T-helper 17 cell (primary cell): ENCODE results near the gene PECR. TPM values are rescaled to one million over a fixed set of nuclear protein-coding genes. Genes with fewer than 3 reads are reported as not detected.
A peak's percentile ranks its signal among the peaks of the same experiment; 100 is the strongest.

ENCODE experiments used
- ATAC-seq: fragments of 150-1000 bp; cut with Tn5 transposase; 2 replicates; pipeline ENCODE4 v1.10.0; 2021; ENCODE audit warnings: mild to moderate bottlenecking, moderate library complexity
- DNase-seq, 3 donors: peaks; one replicate each; pipeline versions ENCODE4 v3.0.0 to v3.0.0-alpha.2; 2020 to 2021
- H3K9me3 ChIP-seq: one replicate; pipeline ENCODE4 v1.7.0; 2013; ENCODE audit warnings: low read length, mild to moderate bottlenecking; ENCODE audit not compliant: control insufficient read depth, poor library complexity, severe bottlenecking
- H3K27ac Mint-ChIP-seq: one replicate; pipeline ENCODE4 v1.8.0; 2022; ENCODE audit warnings: mild to moderate bottlenecking, moderate library complexity, mixed read lengths
- H3K27me3 Mint-ChIP-seq: one replicate; pipeline ENCODE4 v1.8.0; 2022; ENCODE audit warnings: mixed read lengths
- H3K36me3 Mint-ChIP-seq: one replicate; pipeline ENCODE4 v1.8.0; 2022; ENCODE audit warnings: low read depth, mixed read lengths
- H3K4me1 Mint-ChIP-seq: one replicate; pipeline ENCODE4 v1.8.0; 2022; ENCODE audit warnings: mild to moderate bottlenecking, mixed read lengths
- H3K4me3 Mint-ChIP-seq: one replicate; pipeline ENCODE4 v1.8.0; 2022; ENCODE audit warnings: mild to moderate bottlenecking, moderate library complexity, mixed read lengths
- total RNA-seq, 4 donors: library from RNA in 2 of 4; stranded (reverse) in 2 of 4; gene quantifications; one replicate each; pipeline ENCODE4 v1.2.3 and lab custom pipeline; 2022 to 2026

PECR gene
- total RNA-seq, 2 donors from 2014 or later: 16.9 to 18.7 TPM

DNA sequence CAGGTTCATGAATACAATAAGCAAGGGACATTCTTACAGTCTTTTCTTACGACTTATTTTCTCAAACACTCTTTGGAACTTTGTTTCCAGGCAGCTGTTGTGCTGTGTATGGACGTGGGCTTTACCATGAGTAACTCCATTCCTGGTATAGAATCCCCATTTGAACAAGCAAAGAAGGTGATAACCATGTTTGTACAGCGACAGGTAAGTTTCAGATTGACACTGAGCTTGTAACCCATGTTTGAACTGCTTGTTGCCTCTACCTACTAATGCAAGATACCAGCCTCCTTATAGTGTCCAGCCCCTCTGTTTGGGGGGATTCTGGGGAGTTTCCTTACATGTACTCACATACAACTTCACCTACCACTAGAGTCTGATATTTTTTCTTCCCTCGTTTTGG is 31.3 kb upstream of the PECR start:
- Mint-ChIP-seq H3K4me3 (peak overlapping the region; percentile 33), H3K27ac (peak overlapping the region; percentile 100), H3K27me3 (no peaks in the 10 kb centered on the region), H3K4me1 (peaks cover 56% of the 10 kb centered on the region), H3K36me3 (peaks cover 11% of the 10 kb centered on the region)
- ATAC-seq: no peak
- no peak for DNase-seq
- H3K9me3 ChIP-seq: no peaks in the 10 kb centered on the region

DNA sequence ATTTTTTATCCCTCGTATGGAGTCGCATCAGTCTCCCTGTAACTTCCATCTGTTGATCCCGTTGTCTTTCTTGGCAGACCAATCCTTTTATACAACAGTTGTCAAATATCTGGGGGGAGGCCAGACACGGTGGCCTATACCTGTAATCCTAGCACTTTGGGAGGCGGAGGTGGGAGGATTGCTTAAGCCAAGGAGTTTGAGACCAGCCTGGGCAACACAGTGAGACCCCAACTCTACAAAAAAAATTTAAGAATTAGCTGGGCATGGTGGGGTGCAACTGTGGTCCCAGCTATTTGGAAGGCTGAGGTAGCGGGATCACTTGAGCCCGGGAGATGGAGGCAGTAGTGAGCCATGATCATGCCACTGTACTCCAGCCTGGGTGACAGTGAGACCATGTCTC is 29.5 kb upstream of the PECR start:
- Mint-ChIP-seq H3K27ac (peak overlapping the region; percentile 100), H3K36me3 (peaks cover 9% of the 10 kb centered on the region), H3K4me3 (no peak overlapping the region), H3K4me1 (peaks cover 45% of the 10 kb centered on the region), H3K27me3 (no peaks in the 10 kb centered on the region)
- ATAC-seq: no peak
- DNase-seq: no peak
- no peaks in the 10 kb centered on the region for H3K9me3 ChIP-seq

DNA sequence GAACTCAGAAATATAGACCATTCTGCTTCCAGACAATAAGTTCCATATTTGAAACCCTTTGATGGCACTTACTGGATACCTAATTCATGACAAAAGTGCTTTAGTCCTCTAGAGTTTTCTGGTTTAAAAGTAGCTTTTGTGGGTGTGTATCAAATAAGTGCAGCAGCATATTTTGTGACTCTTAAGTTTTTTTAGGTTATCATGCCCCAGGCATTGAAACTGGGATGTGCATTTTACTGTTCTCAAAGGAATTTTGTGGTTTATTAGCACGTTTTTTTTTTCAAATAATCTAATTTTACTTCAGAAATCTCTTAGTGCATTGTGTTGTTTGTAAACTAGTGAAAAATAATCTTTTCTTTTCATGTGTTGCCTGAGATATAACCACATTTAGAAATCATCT is 29.0 kb upstream of the PECR start:
- Mint-ChIP-seq H3K27ac (peak overlapping the region; percentile 100), H3K4me1 (peaks cover 43% of the 10 kb centered on the region)
- ATAC-seq: no peak

DNA sequence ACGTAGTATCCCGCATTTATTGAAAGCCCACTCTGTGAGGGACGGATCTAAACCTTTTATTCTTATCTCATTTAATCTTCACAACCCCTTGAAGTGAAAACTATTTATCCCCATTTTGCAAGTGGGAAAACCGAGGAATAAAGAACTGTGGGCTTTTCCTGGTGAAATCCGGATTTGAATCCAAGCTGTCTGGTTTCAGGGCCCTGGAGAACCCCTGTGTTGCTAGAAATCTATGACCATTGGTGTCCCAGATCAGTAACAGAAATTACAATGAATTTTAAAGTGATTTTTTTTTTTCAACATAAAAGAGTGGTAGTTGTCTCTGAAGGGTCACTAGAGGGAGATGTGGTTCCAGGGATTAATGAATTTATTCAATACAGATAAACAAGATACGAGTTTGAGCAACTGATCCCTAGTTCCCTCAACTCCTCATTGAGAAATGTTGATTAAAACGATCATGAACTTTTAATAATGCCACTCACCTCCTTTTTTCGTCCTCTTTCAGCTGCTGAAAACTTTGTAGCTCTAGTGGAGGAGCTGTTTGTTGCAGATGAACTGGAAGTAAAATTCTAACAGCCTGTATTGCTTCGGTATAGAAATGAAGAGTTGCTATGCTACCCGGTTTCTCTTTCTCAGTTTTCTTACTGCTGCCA is 28.5 kb upstream of the PECR start:
- peak overlapping the region; percentile 100 for H3K4me3 Mint-ChIP-seq
- H3K4me1 Mint-ChIP-seq: peaks cover 40% of the 10 kb centered on the region
- H3K36me3 Mint-ChIP-seq: peaks cover 9% of the 10 kb centered on the region
- no peaks in the 10 kb centered on the region for H3K27me3 Mint-ChIP-seq
- DNase-seq (no peak), ATAC-seq (no peak)
- H3K9me3 ChIP-seq: no peaks in the 10 kb centered on the region
- H3K27ac Mint-ChIP-seq: peak overlapping the region; percentile 100

More for the DNA sequence above, 29.0 kb upstream of the PECR start:
- no peaks in the 10 kb centered on the region for H3K9me3 ChIP-seq
- Mint-ChIP-seq H3K36me3 (peaks cover 9% of the 10 kb centered on the region), H3K4me3 (peak overlapping the region; percentile 100), H3K27me3 (no peaks in the 10 kb centered on the region)
- no peak for DNase-seq

DNA sequence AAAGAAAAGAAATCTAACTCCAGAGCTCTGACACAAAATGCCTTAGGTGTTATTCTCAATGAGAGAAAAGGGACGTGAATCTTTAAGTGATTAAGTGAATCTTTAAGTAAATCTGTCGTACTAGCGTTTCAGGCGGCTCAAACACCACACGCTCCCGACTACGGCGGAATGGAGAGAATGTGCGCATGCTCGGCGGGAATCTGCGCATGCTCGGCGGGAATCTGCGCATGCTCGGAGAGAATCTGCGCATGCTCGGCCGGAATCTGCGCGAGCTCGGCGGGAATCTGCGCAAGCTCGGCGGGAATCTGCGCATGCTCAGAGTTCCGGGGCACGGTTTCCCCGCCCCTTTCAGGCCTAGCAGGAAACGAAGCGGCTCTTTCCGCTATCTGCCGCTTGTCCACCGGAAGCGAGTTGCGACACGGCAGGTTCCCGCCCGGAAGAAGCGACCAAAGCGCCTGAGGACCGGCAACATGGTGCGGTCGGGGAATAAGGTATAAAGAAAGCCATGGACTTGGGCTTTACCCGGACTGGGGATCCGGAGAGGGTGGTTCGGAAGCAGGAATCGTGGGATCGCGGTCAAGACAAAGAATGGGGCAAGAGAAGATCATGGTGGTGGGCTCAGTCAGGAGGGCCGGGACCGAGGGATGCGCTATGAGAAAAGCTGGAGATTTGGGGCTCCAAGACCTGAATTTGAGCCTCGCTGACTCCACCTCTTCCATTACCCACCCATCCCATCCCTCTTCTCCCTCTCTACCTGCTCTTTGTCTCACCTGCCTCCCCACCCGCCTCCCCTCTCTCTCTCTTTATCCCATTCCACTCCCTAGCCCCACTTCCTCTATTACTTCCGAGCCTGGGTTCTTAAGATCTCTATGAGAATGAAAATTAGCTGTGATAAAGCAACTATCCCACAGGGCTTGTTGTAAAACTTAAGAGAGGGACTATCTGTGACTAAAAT is 27.6 kb upstream of the PECR start, which contains the start of gene XRCC5:
Gene XRCC5, plus strand, starts transcription at position 382 of the 955 bp plus-strand sequence. Its CDS starts 89 bp downstream, at position 471.
- peak within 1 kb of the TSS; percentile 100 for H3K4me3 Mint-ChIP-seq
- peak; percentile 89 to 98 (median 95) for DNase-seq
- H3K27me3 Mint-ChIP-seq: no peaks in the 10 kb centered on the region
- no peaks in the 10 kb centered on the region for H3K9me3 ChIP-seq
- peaks cover 7% of the 10 kb centered on the region for H3K36me3 Mint-ChIP-seq
- H3K27ac Mint-ChIP-seq: peak within 1 kb of the TSS; percentile 100
- H3K4me1 Mint-ChIP-seq: peaks cover 32% of the 10 kb centered on the region
- peak; percentile 86 for ATAC-seq

DNA sequence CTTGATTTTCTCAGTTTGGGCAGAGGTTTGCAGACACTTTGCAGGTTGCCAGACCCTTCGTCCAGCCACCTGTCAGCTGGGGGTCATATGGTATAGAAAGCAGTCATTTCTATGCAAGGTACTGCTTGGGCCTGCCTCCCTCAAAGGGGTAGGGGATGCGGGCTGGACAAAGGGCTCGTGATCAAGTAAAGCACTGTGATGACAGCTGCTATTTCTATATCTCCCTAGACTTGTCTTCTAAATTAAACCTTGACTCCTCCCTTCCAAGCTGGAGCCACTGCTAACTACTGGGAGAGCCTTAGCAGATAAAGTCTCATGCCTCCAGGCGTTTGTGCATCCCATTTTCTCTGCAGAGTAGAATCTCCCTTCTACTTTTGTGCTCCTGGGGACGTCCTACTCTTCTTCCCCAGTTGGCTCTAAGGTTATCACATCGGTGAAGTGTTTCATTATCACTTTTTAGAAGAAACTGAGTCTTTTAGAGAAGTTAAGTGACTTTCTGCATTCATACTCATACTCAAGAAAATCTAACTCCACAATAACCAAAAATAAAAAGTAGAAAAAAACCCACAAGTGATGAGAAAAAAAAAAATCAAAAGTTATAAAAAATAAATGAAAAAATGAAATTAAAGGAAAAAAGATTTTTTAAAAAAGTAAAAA is 26.8 kb upstream of the PECR start:
- Mint-ChIP-seq H3K36me3 (peaks cover 6% of the 10 kb centered on the region), H3K27me3 (no peaks in the 10 kb centered on the region), H3K4me1 (peaks cover 26% of the 10 kb centered on the region), H3K4me3 (peak overlapping the region; percentile 100), H3K27ac (peak overlapping the region; percentile 100)
- no peaks in the 10 kb centered on the region for H3K9me3 ChIP-seq
- ATAC-seq: no peak
- DNase-seq: no peak

DNA sequence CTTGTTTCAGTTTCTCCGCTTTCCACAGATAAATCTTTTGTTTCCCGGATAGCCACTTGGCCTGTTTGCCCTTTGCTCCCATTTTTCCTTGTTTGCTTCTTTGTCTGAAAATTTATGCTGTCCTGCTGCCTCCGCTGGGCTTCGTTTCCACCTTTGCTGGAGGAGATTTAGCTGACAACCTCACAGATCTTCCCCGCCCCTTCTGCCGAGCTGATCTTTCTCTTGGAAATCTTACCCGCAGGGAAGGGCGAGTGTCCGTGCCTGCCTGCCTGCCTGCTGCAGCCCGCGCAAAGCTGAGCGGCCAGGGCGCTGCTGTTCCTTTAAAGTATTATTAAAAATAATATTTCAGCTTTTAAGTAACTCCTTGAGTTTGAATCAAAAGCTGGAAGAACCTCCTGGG is 26.2 kb upstream of the PECR start:
- Mint-ChIP-seq H3K36me3 (peaks cover 6% of the 10 kb centered on the region), H3K27me3 (no peaks in the 10 kb centered on the region), H3K27ac (no peak overlapping the region), H3K4me1 (peaks cover 20% of the 10 kb centered on the region), H3K4me3 (no peak overlapping the region)
- ATAC-seq (no peak), DNase-seq (no peak)
- H3K9me3 ChIP-seq: no peaks in the 10 kb centered on the region

DNA sequence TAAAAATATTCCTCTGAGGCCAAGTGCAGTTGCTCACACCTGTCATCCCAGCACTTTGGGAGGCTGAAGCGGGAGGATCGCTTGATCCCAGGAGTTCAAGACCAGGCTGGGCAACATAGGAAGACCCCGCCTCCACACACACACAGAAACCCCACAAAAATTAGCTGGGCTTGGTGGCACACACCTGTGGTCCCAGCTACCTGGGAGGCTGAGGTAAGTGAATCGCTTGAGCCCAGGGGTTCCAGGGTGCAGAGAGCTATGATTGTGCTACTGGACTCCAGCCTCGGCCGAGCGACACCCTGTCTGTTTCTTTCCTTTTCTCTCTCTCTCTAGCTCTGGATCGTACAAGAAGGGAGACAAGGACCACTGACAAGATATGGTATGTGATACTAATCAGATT is 25.7 kb upstream of the PECR start:
- no peak for ATAC-seq
- Mint-ChIP-seq H3K27me3 (no peaks in the 10 kb centered on the region), H3K27ac (no peak overlapping the region), H3K4me1 (peaks cover 16% of the 10 kb centered on the region), H3K36me3 (peaks cover 6% of the 10 kb centered on the region), H3K4me3 (no peak overlapping the region)
- no peak for DNase-seq
- H3K9me3 ChIP-seq: no peaks in the 10 kb centered on the region

DNA sequence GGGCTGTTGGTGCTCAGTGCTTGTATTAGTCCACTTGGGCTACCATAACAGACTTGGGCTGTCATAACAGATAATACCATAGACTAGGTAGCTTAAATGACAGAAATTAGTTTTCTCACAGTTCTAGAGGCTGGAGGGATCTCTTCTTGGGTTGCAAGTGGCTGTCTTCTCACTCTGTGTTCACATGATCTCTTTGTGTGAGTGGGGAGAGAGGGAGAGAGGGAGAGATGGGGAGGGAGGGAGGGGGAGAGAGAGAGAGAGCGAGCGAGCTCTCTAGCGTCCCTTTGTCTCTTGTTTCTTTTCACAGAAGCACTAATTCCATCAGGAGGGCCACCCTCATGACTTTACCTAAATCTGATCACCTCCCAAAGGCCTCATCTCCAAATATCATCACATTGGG is 23.1 kb upstream of the PECR start:
- Mint-ChIP-seq H3K27ac (peak overlapping the region; percentile 24), H3K27me3 (no peaks in the 10 kb centered on the region)
- no peak for ATAC-seq

DNA sequence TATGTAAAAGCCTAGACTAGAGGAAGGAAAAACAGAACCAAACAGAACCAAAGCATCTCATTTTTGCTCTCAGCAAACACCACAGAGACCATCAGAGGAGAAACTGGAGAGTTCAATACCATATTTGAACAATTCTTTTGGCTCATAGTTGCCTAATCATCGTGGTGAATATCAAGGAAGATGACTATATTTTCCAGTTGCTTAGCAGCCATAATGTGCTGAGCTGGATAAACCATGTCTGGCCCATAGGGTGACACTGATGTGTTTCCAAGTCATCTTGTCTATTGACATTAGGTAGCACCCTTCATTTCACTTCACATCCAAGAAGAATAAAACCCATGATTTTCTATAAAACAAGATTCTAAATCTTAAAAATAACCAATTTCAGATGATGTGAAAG is 21.6 kb upstream of the PECR start:
- Mint-ChIP-seq H3K4me3 (no peak overlapping the region), H3K27me3 (no peaks in the 10 kb centered on the region), H3K27ac (no peak overlapping the region), H3K4me1 (no peaks in the 10 kb centered on the region), H3K36me3 (peaks cover 11% of the 10 kb centered on the region)
- DNase-seq (no peak), ATAC-seq (no peak)
- no peaks in the 10 kb centered on the region for H3K9me3 ChIP-seq

More for the DNA sequence above, 23.1 kb upstream of the PECR start:
- H3K9me3 ChIP-seq: no peaks in the 10 kb centered on the region
- DNase-seq: no peak
- Mint-ChIP-seq H3K36me3 (peaks cover 13% of the 10 kb centered on the region), H3K4me3 (no peak overlapping the region), H3K4me1 (peaks cover 9% of the 10 kb centered on the region)

DNA sequence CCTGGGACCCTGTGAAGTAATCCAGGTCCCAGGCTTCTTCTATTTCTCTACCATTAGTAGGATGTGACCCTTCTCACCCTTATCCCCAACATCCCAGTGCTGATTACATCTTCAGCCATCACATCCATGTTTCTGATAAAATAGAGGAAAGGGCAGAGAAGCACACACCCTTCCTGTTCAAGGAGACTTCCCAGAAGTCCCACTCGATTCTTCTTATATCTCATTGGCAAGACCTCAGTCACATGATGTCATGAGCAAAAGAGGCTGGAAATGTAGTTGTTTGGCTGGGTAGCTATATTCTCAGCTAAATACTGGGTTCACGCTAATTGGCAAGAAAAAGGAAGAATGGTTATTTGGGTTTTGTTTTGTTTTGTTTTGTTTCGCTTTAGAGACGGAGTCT is 19.5 kb upstream of the PECR start:
- ATAC-seq (no peak), DNase-seq (no peak)
- Mint-ChIP-seq H3K36me3 (peaks cover 11% of the 10 kb centered on the region), H3K4me1 (no peaks in the 10 kb centered on the region), H3K4me3 (no peak overlapping the region), H3K27me3 (no peaks in the 10 kb centered on the region), H3K27ac (no peak overlapping the region)
- H3K9me3 ChIP-seq: no peaks in the 10 kb centered on the region

DNA sequence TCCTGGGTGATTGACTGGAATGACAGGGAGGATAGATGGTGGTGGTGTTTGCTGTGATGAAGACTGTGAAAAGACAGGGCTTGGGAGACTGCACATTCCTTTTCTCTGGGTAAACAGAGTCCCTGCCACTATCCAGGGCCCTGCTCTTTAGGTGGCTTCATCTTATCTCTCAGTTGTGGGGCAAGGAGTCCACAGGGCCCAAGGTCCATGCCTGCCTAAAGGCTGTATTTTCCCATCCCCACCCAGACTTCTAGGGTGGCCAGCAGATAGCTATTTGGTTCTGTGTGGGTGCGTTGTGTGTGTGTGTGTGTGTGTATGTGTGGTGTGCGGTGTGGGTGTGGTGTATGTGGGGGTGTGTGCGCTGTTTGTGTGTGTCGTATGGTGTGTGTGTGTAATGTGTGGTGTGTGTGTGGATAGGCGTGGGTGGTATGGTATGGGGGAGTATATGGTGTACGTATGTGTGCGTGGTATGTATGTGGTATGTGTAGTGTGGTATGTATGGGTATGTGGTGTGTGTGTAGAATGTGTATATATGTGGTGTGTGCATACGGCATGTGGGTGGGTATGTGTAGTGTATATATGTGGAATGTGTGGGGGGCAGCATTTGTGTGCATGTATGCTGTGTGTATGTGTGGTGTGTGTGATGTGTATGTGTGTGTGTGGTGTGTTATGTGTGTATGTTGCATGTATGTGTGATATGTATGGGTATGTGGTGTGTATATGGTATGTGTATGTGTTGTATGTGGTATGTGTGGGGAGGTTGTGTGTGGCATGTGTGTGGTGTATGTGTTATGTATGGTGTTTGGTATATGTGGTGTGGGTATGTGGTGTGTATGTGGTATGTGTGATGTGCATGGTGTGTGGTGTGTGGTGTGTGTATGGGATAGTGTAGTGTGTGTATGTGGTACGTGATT is 17.1 kb upstream of the PECR start:
- H3K27me3 Mint-ChIP-seq: no peaks in the 10 kb centered on the region
- no peak overlapping the region for H3K4me3 Mint-ChIP-seq
- H3K4me1 Mint-ChIP-seq: no peaks in the 10 kb centered on the region
- peaks cover 11% of the 10 kb centered on the region for H3K36me3 Mint-ChIP-seq
- no peak overlapping the region for H3K27ac Mint-ChIP-seq
- ATAC-seq: no peak
- no peaks in the 10 kb centered on the region for H3K9me3 ChIP-seq
- no peak for DNase-seq
